SK-N-SH (cell line): Measurements from ENCODE around the gene TSGA10. TPM values are rescaled to one million over a fixed set of nuclear protein-coding genes. Genes with fewer than 3 reads are reported as not detected.

Source experiments
- CTCF ChIA-PET: fragments of 300-600, 350-600 bp; formaldehyde crosslinking; extraction: SDS; loops from one replicate; lab custom pipeline; 2021; lab: Yijun Ruan, JAX
- POLR2A ChIA-PET: fragments of 350-600 bp; sonication (Branson Sonifier 250); formaldehyde crosslinking; extraction: SDS; loops from one replicate; lab custom pipeline; 2020; ENCODE audit warnings: antibody characterized with exemption, inconsistent platforms; lab: Yijun Ruan, JAX
- DNase-seq: peaks from one replicate; pipeline ENCODE4 v3.0.0; 2012
- H2AFZ ChIP-seq: fragments of 200-600 bp; sonication (generic); 2 replicates; pipeline ENCODE4 v1.8.1; 2016; ENCODE audit warnings: antibody characterized with exemption, mild to moderate bottlenecking, low read depth
- H3F3A ChIP-seq: fragments of 200-600 bp; sonication (generic); replicated peaks from 2 replicates; pipeline ENCODE3; 2016; ENCODE audit warnings: antibody characterized with exemption, mild to moderate bottlenecking; ENCODE audit not compliant: insufficient read depth
- H3K27ac ChIP-seq, 2 experiments: fragments of 200-500 bp in 1 of 2; fragments of 200-600 bp in 1 of 2; sonication (Bioruptor generic) in 1 of 2; sonication (generic), shearing (Covaris generic) in 1 of 2; 2 replicates each; pipeline versions ENCODE4 v1.5.1 to v1.6.1; 2014 to 2016; ENCODE audit warnings: low read depth in 2 of 2, inconsistent platforms in 1 of 2, low read length in 1 of 2, mild to moderate bottlenecking in 1 of 2, mixed read lengths in 1 of 2
- H3K27me3 ChIP-seq: fragments of 200-600 bp; sonication (generic), shearing (Covaris generic); 2 replicates; pipeline ENCODE4 v1.6.1; 2016; ENCODE audit warnings: mixed run types; ENCODE audit not compliant: insufficient read depth
- H3K36me3 ChIP-seq, 2 experiments: fragments of 200-500 bp in 1 of 2; fragments of 200-600 bp in 1 of 2; sonication (Bioruptor generic) in 1 of 2; sonication (generic) in 1 of 2; replicated peaks in 1 of 2; 2 replicates each; pipeline versions ENCODE3 to v1.5.1; 2014 to 2016; ENCODE audit warnings: low read length in 1 of 2, mild to moderate bottlenecking in 1 of 2; ENCODE audit not compliant: insufficient read depth in 2 of 2, control insufficient read depth in 1 of 2
- H3K4me1 ChIP-seq, 2 experiments: fragments of 200-500 bp in 1 of 2; fragments of 200-600 bp in 1 of 2; sonication (Bioruptor generic) in 1 of 2; sonication (generic), shearing (Covaris generic) in 1 of 2; 2 replicates each; pipeline versions ENCODE4 v1.5.1 to v1.6.1; 2014 to 2016; ENCODE audit warnings: low read depth in 1 of 2, low read length in 1 of 2, mixed run types in 1 of 2; ENCODE audit not compliant: insufficient read depth in 2 of 2, control insufficient read depth in 1 of 2
- H3K4me2 ChIP-seq: fragments of 200-600 bp; sonication (generic), shearing (Covaris generic); 2 replicates; pipeline ENCODE4 v1.6.1; 2017; ENCODE audit warnings: mixed run types
- H3K4me3 ChIP-seq, 2 experiments: fragments of 200-500 bp in 1 of 2; fragments of 200-600 bp in 1 of 2; sonication (Bioruptor generic) in 1 of 2; sonication (generic), shearing (Covaris generic) in 1 of 2; 2 replicates each; pipeline versions ENCODE4 v1.5.1 to v1.8.1; 2014 to 2016; ENCODE audit warnings: low read depth in 2 of 2, inconsistent platforms in 1 of 2, low read length in 1 of 2, mild to moderate bottlenecking in 1 of 2, mixed read lengths in 1 of 2, moderate library complexity in 1 of 2
- H3K79me2 ChIP-seq: fragments of 200-600 bp; sonication (generic); 2 replicates; pipeline ENCODE4 v1.8.1; 2017; ENCODE audit warnings: mild to moderate bottlenecking; ENCODE audit not compliant: insufficient read depth
- H3K9ac ChIP-seq: fragments of 200-600 bp; sonication (generic); 2 replicates; pipeline ENCODE4 v1.6.1; 2017; ENCODE audit warnings: mixed run types
- H3K9me2 ChIP-seq: fragments of 200-600 bp; sonication (generic); 2 replicates; pipeline ENCODE4 v1.6.1; 2017; ENCODE audit warnings: mixed run types
- H3K9me3 ChIP-seq: fragments of 200-600 bp; sonication (generic); 2 replicates; pipeline ENCODE4 v1.6.1; 2017; ENCODE audit warnings: mixed run types, mild to moderate bottlenecking, moderate library complexity
- H4K20me1 ChIP-seq: fragments of 200-600 bp; sonication (generic); 2 replicates; pipeline ENCODE4 v1.6.1; 2017; ENCODE audit warnings: mild to moderate bottlenecking, mixed run types; ENCODE audit not compliant: insufficient read depth
- ELF1 ChIP-seq: IDR thresholded peaks from 2 replicates; pipeline ENCODE4 v1.4.0; 2012
- FOSL2 ChIP-seq: IDR thresholded peaks from 2 replicates; pipeline ENCODE4 v1.4.0; 2012; ENCODE audit warnings: low read depth, mild to moderate bottlenecking, moderate library complexity, borderline replicate concordance
- FOXJ3 ChIP-seq: sonication (generic); formaldehyde crosslinking; IDR thresholded peaks from 2 replicates; pipeline ENCODE4 v1.5.1; 2020; ENCODE audit warnings: mild to moderate bottlenecking, missing genetic modification reagents
- GABPA ChIP-seq: IDR thresholded peaks from 2 replicates; pipeline ENCODE4 v1.4.0; 2012; ENCODE audit warnings: low read depth, mild to moderate bottlenecking
- GATA2 ChIP-seq: sonication (generic); formaldehyde crosslinking; IDR thresholded peaks from 2 replicates; pipeline ENCODE4 v1.5.0; 2020; ENCODE audit warnings: mild to moderate bottlenecking, missing genetic modification reagents
- JUND ChIP-seq: IDR thresholded peaks from 2 replicates; pipeline ENCODE4 v1.4.0; 2012
- MAX ChIP-seq: IDR thresholded peaks from 2 replicates; pipeline ENCODE4 v1.4.0; 2012; ENCODE audit warnings: low read depth
- MEF2A ChIP-seq: IDR thresholded peaks from 2 replicates; pipeline ENCODE4 v1.4.0; 2012; ENCODE audit warnings: low read depth, borderline replicate concordance
- NRF1 ChIP-seq: IDR thresholded peaks from 2 replicates; pipeline ENCODE4 v1.6.1; 2012; ENCODE audit warnings: low read depth, mild to moderate bottlenecking, low read length
- POLR2AphosphoS5 ChIP-seq: IDR thresholded peaks from 2 replicates; pipeline ENCODE4 v1.6.1; 2012; ENCODE audit warnings: low read depth, low read length
- REST ChIP-seq: IDR thresholded peaks from 2 replicates; pipeline ENCODE4 v1.6.1; 2012; ENCODE audit warnings: mild to moderate bottlenecking, low read depth, low read length, moderate library complexity
- SIN3A ChIP-seq: IDR thresholded peaks from 2 replicates; pipeline ENCODE4 v1.6.1; 2012; ENCODE audit warnings: low read depth, mild to moderate bottlenecking, low read length, moderate library complexity, borderline replicate concordance
- SMC3 ChIP-seq: IDR thresholded peaks from 2 replicates; pipeline ENCODE4 v1.6.1; 2012; ENCODE audit warnings: low read depth, low read length, improper control_type of control experiment
- TCF12 ChIP-seq: IDR thresholded peaks from 2 replicates; pipeline ENCODE4 v1.4.0; 2012
- USF2 ChIP-seq: fragments of 150-350 bp; IDR thresholded peaks from 2 replicates; pipeline ENCODE4 v1.6.1; 2017; ENCODE audit warnings: antibody characterized with exemption, low read length, low read depth, borderline replicate concordance
- ZBTB33 ChIP-seq: IDR thresholded peaks from 2 replicates; pipeline ENCODE4 v1.4.0; 2012; ENCODE audit warnings: low read depth, borderline replicate concordance
- WGBS: methylation state at CpG from one replicate; pipeline ENCODE4 v1.1.6; 2017; ENCODE audit warnings: low lambda C conversion rate; 5-methylcytosine and 5-hydroxymethylcytosine counted together
- polyA plus RNA-seq, 3 experiments: library from polyadenylated mRNA; depleted of rRNA; stranded (reverse); fragments of >200 nt; gene quantifications; 2 replicates each; pipeline ENCODE4 v1.2.3, GENCODE V29; 2012
- TF ChIP-seq, protein P1 (sequence below): fragments of 200-600 bp; sonication (generic); IDR thresholded peaks from 2 replicates; pipeline ENCODE4 v1.6.1; 2017; ENCODE audit warnings: antibody characterized with exemption, mild to moderate bottlenecking, moderate library complexity

Gene TSGA10
- polyA plus RNA-seq, 1 of the 3 experiments (the other 2 are of a cell fraction): 1.8 TPM

DNA sequence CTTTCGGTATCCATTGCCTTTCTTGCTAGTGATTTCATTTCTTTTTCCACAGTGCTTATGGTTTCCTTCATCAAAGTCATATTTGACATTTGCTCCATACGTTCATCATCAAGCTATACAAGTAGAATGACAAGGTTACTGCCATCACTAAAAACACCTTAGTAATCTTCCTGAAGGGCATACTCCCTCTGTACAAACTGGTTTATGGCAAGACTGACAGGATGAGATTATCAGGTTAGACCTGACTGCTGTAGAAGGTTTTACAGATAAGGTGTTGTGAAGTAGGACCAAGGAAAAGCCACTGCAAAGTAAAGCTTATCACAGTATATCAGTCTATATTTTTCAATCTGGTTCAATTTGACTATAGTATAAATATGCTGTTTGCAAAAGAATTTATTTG, 50.7 kb downstream of the TSGA10 start:
- H3K36me3 ChIP-seq: no peaks in the 10 kb centered on the region
- H4K20me1 ChIP-seq: no peaks in the 10 kb centered on the region
- H3K4me2 ChIP-seq: no peak overlapping the region
- CTCF ChIA-PET: no interaction called here
- no peak overlapping the region for H3K9ac ChIP-seq
- H3K9me2 ChIP-seq: no peaks in the 10 kb centered on the region
- no peaks in the 10 kb centered on the region for H3K27me3 ChIP-seq
- DNase-seq: no peak
- no peaks in the 10 kb centered on the region for H3K4me1 ChIP-seq
- no peaks in the 10 kb centered on the region for H3F3A ChIP-seq
- H3K9me3 ChIP-seq: no peaks in the 10 kb centered on the region
- WGBS: 66% methylated on average over 2 of the region's 2 CpGs
- H3K79me2 ChIP-seq: no peaks in the 10 kb centered on the region
- POLR2A ChIA-PET: no interaction called here
- TF ChIP-seq REST: no peak
- TF ChIP-seq ELF1: no peak
- TF ChIP-seq SMC3: no peak
- no peak for TF ChIP-seq GABPA
- TF ChIP-seq MEF2A: no peak
- TF ChIP-seq USF2: no peak
- TF ChIP-seq MAX: no peak
- TF ChIP-seq, protein P1, sequence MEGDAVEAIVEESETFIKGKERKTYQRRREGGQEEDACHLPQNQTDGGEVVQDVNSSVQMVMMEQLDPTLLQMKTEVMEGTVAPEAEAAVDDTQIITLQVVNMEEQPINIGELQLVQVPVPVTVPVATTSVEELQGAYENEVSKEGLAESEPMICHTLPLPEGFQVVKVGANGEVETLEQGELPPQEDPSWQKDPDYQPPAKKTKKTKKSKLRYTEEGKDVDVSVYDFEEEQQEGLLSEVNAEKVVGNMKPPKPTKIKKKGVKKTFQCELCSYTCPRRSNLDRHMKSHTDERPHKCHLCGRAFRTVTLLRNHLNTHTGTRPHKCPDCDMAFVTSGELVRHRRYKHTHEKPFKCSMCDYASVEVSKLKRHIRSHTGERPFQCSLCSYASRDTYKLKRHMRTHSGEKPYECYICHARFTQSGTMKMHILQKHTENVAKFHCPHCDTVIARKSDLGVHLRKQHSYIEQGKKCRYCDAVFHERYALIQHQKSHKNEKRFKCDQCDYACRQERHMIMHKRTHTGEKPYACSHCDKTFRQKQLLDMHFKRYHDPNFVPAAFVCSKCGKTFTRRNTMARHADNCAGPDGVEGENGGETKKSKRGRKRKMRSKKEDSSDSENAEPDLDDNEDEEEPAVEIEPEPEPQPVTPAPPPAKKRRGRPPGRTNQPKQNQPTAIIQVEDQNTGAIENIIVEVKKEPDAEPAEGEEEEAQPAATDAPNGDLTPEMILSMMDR: no peak
- no peak for TF ChIP-seq JUND
- no peak overlapping the region for H3K27ac ChIP-seq
- no peak overlapping the region for H3K4me3 ChIP-seq
- H2AFZ ChIP-seq: no peak overlapping the region

DNA sequence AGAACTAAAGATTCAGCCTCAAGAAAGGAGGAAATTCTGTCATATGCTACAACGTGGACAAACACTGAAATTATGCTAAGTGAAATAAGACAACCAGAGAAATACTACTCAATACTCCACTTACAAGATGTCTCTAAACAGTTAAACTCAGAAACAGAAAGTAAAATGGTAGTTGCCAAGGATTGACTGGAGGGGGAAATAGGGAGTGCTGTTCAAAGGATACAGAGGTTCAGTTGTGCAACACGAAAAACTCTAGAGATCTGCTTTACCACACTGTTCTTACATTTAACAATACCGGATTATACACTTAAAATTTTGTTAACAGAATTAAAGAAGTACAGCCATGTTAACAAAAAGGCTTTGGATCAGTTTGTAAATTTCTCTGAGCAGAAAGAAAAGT, 53.0 kb downstream of the TSGA10 start:
- Histone ChIP-seq H3K4me1 (no peaks in the 10 kb centered on the region), H3K4me2 (no peak overlapping the region), H4K20me1 (no peaks in the 10 kb centered on the region), H3K27me3 (no peaks in the 10 kb centered on the region), H3K79me2 (no peaks in the 10 kb centered on the region), H3K9me2 (no peaks in the 10 kb centered on the region), H3K27ac (no peak overlapping the region), H3F3A (no peaks in the 10 kb centered on the region), H3K4me3 (no peak overlapping the region), H2AFZ (peak overlapping the region; percentile 33; the same call in 1 of the 2 replicates), H3K36me3 (no peaks in the 10 kb centered on the region), H3K9me3 (no peaks in the 10 kb centered on the region), H3K9ac (no peak overlapping the region)
- no peak for DNase-seq
- ChIA-PET POLR2A (interaction anchor here (0.6 kb wide), 1 partner anchor 39 kb away, joined by 3 read pairs; no protein-coding TSS in a partner anchor), CTCF (interaction anchor here (1.1 kb wide), 1 partner anchor 80 kb away, joined by 3 read pairs; the partner anchor contains the start of genes MITD1 and MRPL30)
- 75% methylated on average over 3 of the region's 3 CpGs for WGBS
- TF ChIP-seq POLR2AphosphoS5 (no peak), NRF1 (no peak), SIN3A (no peak), FOXJ3 (CRISPR knock-in tag) (no peak), SMC3 (no peak), FOSL2 (no peak), JUND (no peak), GATA2 (no peak), ZBTB33 (no peak), TCF12 (no peak), ELF1 (no peak)
- TF ChIP-seq, protein P1: no peak
